SU-DHL-6 (cell line): ENCODE measurements around the gene DNM2.

Experiments
- CTCF ChIP-seq: fragments of 200-600 bp; sonication (generic); IDR thresholded peaks from one replicate; pipeline ENCODE4 v1.5.1; 2017; ENCODE audit warnings: antibody characterized with exemption, mild to moderate bottlenecking, low read length, moderate library complexity; ENCODE audit not compliant: insufficient read depth, poor library complexity, severe bottlenecking
- EZH2phosphoT487 ChIP-seq: fragments of 200-600 bp; sonication (generic), shearing (Covaris generic); conservative IDR thresholded peaks from 2 replicates; pipeline ENCODE4 v1.6.1; 2018; ENCODE audit warnings: mild to moderate bottlenecking, antibody characterized with exemption, low read length, moderate library complexity, mixed read lengths

GRCh38 chr19:10862561-10863106 lies 144.8 kb downstream of the DNM2 start:
- TF ChIP-seq CTCF (no peak), EZH2phosphoT487 (no peak)
